Loucy (cell line): Measurements from ENCODE around the gene XAB2.

Source experiments
- EZH2phosphoT487 ChIP-seq: fragments of 200-600 bp; IDR thresholded peaks from 2 replicates; pipeline ENCODE4 v1.6.1; 2018; ENCODE audit warnings: antibody characterized with exemption, mild to moderate bottlenecking, moderate library complexity, borderline replicate concordance
- TF ChIP-seq, protein P1 (sequence below): fragments of 200-600 bp; sonication (generic); conservative IDR thresholded peaks from 2 replicates; pipeline ENCODE4 v1.5.1; 2014; ENCODE audit warnings: mild to moderate bottlenecking, antibody characterized with exemption, low read length

DNA sequence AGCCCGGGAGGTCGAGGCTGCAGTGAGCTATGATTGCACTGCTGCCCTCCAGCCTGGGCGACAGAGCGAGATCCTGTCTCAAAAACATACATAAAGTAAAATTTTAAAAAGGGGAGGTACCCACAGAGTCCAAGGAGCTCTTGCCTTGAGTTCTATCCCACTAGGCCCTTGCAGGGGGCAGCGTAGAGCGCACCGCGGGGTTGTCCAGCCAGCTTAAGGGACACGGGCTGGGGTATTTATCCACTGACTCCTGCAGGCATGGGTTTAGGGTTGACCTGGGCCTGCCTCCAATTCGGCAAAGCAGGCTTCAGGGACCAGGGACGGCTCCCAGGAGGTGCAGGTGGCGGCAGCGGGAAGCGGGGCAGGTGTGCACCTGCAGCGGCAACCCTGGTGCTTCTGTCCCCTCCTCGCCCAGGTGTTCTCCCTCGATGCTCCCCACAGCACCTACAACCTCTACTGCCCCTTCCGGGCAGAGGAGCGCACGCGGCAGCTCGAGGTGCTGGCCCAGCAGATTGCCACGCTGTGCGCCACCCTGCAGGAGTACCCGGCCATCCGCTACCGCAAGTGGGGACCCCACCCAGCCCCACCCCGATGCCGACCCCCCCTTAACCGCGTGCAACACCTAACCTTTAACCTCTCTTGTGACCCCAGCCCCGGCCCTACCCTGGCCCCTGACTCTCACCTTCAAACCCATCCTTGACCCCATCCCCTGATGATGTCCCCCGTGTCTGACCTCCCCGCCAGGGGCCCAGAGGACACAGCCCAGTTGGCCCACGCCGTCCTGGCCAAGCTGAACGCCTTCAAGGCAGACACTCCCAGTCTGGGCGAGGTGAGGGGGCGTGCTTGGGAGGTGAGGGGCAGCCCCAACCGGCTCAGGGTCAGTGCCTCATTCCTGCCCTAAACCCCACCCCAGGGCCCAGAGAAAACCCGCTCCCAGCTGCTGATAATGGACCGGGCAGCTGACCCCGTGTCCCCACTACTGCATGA lies 12.2 kb upstream of the XAB2 start:
- TF ChIP-seq, protein P1, sequence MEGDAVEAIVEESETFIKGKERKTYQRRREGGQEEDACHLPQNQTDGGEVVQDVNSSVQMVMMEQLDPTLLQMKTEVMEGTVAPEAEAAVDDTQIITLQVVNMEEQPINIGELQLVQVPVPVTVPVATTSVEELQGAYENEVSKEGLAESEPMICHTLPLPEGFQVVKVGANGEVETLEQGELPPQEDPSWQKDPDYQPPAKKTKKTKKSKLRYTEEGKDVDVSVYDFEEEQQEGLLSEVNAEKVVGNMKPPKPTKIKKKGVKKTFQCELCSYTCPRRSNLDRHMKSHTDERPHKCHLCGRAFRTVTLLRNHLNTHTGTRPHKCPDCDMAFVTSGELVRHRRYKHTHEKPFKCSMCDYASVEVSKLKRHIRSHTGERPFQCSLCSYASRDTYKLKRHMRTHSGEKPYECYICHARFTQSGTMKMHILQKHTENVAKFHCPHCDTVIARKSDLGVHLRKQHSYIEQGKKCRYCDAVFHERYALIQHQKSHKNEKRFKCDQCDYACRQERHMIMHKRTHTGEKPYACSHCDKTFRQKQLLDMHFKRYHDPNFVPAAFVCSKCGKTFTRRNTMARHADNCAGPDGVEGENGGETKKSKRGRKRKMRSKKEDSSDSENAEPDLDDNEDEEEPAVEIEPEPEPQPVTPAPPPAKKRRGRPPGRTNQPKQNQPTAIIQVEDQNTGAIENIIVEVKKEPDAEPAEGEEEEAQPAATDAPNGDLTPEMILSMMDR: no peak; the same call in 1 of the 2 replicates
- no peak for TF ChIP-seq EZH2phosphoT487
